ACHN (cell line): Measurements from ENCODE around the gene OPA3.
"Not testable (repeated sequence)": the region's sequence is repeated elsewhere in the genome, so short reads cannot be mapped to it uniquely, and the experiment has no call there.

Experiments
- DNase-seq: peaks from one replicate; pipeline ENCODE4 v3.0.0-alpha.2; 2015
- in situ Hi-C: cut with HindIII; loops from 2 replicates; pipeline ENCODE4 v1.10.0; 2017; ENCODE audit warnings: low sequenced_read_pairs, low pct_ligation_motif_present, low pct_unique_long_range_greater_than_20kb

The OPA3 gene

GRCh38 chr19:45584332-45585157 is at the start of gene OPA3:
TSS of gene OPA3 (minus strand) at chr19:45584802. CDS start at chr19:45584764, 38 bp downstream.
- in situ Hi-C loops: no loop called here
- DNase-seq: peak; percentile 99

GRCh38 chr19:45632468-45633196 is 48.0 kb upstream of the OPA3 start:
- peak; percentile 85 for DNase-seq
- in situ Hi-C loops: no loop called here

DNA sequence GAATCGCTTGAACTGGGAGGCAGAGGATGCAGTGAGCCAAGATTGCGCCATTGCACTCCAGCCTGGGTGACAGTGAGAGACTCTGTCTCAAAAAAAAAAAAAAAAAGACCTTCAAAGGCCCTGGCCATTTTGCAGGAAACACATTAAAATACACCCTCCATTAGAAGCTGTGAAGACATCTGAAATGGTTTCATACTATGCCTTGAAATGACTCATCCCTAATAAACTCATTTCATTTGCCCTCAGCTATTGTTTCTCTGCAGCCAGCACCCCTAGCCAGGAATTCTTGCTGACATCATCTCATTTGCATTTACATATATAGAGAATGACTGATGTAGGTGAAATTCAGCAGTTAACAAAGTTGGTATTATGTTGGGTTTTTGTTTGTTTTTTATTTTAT is 45.9 kb upstream of the OPA3 start:
- in situ Hi-C loops: no loop called here

GRCh38 chr19:45629704-45630103 is 45.1 kb upstream of the OPA3 start:
- DNase-seq: no peak
- in situ Hi-C loops: no loop called here

More for the DNA sequence above, 45.9 kb upstream of the OPA3 start:
- DNase-seq: peak; percentile 23

- in situ Hi-C loops: not testable (repeated sequence)
These were observed 43.6 kb upstream of the OPA3 start for GRCh38 chr19:45628219-45628618.

DNA sequence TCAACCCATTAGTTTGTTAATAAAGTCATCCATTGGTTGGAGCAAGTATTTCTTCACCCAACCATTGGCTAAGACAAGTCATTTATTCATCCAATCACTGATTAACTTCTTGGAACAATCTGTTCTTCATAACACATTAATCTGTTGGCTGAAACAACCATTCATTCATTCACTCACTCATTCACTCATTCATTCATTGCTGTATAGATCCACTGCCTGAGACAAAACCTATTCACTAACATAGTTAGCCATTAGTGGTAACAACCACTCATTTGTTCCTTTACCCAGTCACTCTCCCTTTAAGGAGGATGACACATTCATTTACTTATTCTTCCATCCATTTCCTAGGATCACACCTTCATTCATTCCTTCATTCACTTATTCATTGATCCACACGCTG is 39.4 kb upstream of the OPA3 start:
- no peak for DNase-seq
- in situ Hi-C loops: no loop called here

More at GRCh38 chr19:45628219-45628618, 43.6 kb upstream of the OPA3 start:
- not testable (repeated sequence) for DNase-seq

DNA sequence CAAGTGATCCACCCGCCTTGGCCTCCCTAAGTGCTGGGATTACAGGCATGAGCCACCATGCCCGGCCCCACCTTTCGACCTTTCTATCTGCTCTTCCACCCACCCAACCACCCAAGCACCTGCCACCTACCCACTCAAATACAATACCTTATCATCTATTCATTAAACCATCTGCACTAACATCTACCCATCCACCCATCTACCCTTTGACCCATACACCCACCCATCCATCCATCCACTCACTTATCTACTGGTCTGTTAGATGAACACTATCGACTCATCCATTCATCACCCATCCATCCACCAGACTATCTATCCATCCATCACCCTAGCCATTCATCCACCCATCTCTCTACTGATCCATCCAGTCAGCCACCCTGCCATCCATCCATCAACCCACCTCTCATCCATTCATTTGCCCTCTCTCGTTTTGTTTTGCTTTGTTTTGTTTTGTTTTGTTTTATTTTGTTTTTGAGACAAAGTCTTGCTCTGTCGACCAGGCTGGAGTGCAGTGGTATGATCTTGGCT is 37.4 kb upstream of the OPA3 start:
- no peak for DNase-seq
- in situ Hi-C loops: no loop called here

DNA sequence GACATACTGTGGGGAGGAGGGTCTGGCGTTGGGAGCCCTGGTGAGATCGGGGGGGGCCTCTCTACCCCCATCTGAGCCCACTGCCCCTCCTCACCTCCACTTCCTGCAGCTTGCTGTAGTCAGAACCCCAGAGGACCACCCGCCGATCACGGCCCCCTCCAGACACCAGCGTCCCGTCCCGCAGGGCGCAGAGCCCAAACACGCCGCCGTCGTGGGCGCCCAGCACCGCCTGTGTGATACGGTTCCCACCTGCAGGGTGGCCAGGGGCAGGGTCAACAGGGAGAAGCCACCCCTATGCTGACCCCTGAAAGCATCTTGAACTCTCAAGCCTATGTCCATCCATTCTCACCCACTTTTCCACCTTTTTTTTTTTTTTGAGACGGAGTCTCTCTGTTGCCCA is 36.8 kb upstream of the OPA3 start:
- DNase-seq: no peak
- in situ Hi-C loops: no loop called here

- DNase-seq: no peak
- in situ Hi-C loops: no loop called here
These were observed 32.1 kb upstream of the OPA3 start for GRCh38 chr19:45616704-45617017.

DNA sequence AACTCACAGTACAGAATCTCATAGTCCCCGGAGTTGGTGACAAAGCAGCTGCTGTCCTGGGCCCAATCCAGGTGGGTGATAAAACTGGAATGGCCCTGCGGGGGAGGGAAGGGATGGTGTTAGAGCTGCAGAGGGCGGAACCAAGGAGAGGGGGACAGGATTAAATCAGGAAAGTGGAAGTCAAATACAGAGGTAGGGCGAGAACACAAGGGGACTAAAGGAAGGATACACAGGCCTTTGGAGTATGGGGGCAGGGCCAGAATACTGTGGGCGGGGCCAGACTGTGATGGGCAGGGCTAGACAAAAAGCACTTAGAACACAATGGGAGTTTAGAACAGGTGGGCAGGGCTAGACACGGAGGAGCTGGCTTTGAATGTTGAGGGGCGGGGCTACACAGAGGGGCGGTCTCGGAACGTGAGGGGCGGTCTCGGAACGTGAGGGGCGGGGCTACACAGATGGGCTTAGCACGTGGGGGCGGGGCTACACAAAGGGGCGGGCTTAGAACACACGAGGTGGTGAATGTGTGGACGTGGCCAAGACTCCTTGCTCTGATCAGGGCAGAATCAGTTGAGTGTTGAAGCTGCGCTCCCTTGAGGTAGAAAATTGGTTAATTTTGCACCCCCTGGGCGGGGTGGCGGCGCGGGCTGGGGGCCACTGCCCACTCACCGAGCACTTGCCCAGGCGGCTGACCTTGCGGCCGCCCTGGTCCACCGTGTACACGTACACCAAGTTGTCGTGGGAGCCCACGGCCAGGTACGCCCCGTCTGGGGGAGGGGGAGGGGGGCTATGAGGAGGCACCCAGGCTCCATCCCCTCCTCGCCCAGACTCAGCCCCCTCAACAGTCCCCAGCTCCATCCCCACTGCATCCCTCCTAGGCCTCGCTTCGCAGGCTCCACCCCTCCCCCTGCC is 31.4 kb upstream of the OPA3 start:
- DNase-seq: peak; percentile 85

DNA sequence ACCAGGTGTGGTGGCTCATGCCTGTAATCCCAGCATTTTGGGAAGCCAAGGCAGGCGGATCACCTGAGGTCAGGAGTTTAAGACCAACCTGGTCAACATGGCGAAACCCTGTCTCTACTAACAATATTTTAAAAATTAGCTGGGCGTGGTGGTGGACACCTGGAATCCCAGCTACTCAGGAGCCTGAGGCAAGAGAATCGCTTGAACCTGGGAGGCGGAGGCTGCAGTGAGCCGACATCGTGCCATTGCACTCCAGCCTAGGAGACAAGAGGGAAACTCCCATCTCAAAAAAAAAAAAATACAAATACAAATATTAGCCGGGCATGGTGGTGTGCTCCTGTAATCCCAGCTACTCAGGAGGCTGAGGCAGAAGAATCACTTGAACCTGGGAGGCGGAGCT is 30.5 kb upstream of the OPA3 start:
- in situ Hi-C loops: not testable (repeated sequence)

More for the DNA sequence above, 31.4 kb upstream of the OPA3 start:
- in situ Hi-C loops: no loop called here

DNA sequence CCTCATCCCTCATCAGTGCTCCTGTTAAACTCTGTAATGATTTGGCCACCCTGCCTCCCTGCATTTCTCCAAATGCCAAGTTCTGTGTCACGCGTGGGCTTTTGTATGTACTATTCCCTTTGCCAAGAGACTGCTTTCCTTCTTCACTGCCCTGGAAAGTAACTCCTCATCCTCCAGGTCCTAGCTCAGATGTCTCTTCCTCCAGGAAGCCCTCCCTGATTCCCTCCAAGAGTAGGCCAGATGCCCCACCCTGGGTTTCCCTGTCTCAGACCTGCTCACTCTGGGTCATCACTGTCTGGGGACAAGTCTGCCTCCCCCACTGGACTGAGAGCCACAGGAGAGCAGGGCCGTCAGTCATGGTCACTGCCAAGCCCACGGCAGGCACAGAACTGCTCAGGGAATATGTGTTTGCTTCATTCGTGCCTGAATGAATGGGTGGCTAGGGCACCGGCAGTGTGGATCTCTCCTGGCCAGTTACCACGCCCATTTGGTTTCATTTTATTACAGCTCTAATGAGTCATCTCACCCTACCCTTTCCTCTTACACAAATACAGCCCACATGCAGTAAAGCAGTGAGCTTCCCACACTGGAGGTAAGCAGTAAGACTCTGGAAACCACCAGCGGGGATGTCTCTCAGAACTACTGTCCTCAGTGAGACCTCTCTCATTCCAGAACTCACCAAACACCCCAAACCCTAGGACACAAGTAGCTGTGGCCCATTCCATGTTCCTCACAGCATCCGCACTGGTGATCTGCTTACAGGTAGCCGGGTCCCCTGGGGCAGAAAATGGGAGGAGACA is 29.5 kb upstream of the OPA3 start:
- in situ Hi-C loops: no loop called here
- peak; percentile 86 for DNase-seq

More for the DNA sequence above, 30.5 kb upstream of the OPA3 start:
- DNase-seq: not testable (repeated sequence)

GRCh38 chr19:45608948-45609347 is 24.3 kb upstream of the OPA3 start:
- no peak for DNase-seq
- in situ Hi-C loops: no loop called here

DNA sequence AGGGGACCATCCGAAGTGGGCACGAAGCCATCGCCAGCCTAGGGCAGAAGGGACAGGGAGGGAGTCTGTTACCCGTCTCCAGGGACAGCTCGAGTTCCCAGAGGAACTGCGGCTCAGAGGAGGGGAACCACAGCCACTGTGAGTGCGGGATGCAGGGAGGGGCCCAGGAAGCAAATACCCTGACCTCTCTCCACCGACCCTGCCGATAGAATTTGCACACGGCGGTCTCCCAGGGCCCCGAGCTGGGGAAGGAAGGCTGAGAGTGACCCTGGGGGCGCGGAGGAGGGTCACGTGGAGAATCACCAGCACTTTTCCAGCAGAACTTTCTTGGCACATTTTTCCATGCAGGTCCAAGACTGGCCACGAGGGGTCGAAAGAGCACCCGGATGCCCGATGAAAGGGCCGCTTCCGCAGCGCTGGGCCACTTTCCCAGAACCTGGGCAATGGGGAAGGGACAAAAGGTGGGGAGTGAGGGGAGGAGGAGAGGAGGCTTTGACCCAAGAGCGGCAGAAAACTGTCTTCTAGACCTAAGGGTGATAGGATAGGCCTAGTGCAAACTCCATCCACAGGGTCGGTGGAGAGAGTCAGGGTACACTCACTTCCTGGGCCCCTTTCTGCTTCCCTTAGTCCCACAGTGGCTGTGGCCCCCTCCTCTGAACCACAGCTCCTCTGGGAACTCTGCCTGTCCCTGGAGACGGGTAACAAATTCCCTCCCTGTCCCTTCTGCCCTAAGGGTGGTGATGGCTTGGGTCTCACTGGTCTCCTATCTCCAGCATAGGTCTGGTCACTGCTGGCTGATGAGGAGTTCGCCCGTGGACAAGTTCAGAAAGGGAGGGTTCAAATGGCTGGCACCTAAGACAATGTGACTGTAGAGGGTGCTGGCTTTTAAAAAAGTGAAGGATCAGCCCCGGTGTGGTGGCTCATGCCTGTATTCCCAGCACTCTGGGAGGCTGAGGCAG is 22.7 kb upstream of the OPA3 start:
- in situ Hi-C loops: no loop called here
- DNase-seq: peak; percentile 76

GRCh38 chr19:45601524-45602374 is 17.1 kb upstream of the OPA3 start, which contains the start of gene GPR4:
TSS of gene GPR4 (minus strand) at chr19:45602212. CDS start at chr19:45591866, 10,346 bp downstream.
- in situ Hi-C loops: no loop called here
- DNase-seq: no peak

DNA sequence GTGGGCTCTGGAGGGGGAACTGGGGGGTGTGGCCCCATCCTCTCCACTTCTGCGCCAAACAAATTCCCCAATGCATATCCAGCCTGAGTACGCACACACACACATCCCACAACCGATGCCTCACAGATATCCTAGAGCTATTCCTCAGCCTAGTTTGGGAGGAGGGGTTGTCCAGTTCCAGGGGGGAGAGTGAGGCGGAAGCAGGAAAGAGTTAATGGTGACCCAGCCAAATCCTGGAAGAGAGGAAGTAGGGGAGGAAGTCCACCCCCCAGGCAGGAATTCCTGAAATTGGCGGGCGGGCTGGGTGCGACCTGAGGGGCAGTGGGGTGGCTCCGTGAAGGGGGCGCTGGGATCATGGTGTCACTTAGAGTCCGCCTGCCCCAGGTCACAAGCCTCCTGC is 16.5 kb upstream of the OPA3 start:
- in situ Hi-C loops: no loop called here
- DNase-seq: no peak
